Measurements from ENCODE around the gene NELFB. TPM values are rescaled to one million over a fixed set of nuclear protein-coding genes. Genes with fewer than 3 reads are reported as not detected.

NELFB gene
- total RNA-seq, 4 donors from 2014 or later, result 29.8 to 39.1 (median 32.4) TPM

DNA sequence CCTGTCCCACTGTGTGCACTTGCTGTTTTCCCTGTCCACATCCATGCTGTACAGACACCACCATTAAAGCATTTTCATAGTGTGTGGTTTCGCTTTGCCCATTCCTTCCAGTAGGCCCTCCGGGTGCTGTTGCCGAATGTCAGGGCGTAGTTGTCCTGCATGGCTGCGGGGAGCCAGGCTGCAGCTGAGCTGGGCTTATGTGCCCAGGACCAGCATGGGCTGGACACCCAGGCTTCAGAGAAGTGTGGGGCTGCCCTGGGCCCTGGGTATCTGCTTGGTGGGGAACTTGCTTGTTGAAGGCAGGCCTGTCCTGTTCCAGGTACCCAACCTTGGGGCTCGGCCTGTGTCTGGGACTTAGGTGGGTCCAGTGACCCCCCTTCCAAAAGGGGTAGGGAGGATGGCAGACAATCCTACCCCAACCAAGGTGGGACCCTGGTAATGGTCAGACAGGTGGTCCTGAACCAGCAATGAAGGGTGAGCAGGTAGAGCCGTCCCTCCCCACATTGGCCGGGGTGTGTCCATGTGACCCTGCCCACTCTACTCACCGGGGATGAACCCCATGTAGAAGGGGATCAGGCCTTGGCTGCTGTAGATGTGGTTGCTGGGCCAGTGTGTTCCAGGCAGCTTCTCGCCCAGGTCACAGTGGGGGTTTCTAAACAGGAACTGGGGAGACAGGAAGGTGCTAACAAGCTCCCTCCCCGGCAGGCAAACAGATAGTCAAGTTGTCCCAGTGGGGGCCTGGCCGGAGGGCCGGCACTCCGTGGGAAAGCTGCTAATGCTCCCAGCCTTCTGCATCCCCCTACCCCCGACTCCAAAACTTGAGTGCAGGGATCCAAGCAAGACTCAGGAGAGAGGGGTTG lies 11.3 kb upstream of the NELFB start:
- no peak for DNase-seq
- Histone ChIP-seq H3K27me3 (no peaks in the 10 kb centered on the region), H3K4me1 (peaks cover 8 to 23% of the 10 kb centered on the region in 2 donors), H3K4me3 (replicated peaks in 1 of 3) (no peak overlapping the region), H3K27ac (no peak overlapping the region), H3K36me3 (peaks cover 16 to 18% of the 10 kb centered on the region in 2 donors), H3K9me3 (no peaks in the 10 kb centered on the region)
- 74 to 82% methylated on average over 13 to 14 of the region's 15 CpGs for WGBS, 2 donors
- intact Hi-C loops (cut with DNase I), result no loop called here
- TF ChIP-seq, protein P1, sequence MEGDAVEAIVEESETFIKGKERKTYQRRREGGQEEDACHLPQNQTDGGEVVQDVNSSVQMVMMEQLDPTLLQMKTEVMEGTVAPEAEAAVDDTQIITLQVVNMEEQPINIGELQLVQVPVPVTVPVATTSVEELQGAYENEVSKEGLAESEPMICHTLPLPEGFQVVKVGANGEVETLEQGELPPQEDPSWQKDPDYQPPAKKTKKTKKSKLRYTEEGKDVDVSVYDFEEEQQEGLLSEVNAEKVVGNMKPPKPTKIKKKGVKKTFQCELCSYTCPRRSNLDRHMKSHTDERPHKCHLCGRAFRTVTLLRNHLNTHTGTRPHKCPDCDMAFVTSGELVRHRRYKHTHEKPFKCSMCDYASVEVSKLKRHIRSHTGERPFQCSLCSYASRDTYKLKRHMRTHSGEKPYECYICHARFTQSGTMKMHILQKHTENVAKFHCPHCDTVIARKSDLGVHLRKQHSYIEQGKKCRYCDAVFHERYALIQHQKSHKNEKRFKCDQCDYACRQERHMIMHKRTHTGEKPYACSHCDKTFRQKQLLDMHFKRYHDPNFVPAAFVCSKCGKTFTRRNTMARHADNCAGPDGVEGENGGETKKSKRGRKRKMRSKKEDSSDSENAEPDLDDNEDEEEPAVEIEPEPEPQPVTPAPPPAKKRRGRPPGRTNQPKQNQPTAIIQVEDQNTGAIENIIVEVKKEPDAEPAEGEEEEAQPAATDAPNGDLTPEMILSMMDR (IDR thresholded peaks at IDR 0.05), result no peak
- no peak for TF ChIP-seq POLR2A (IDR thresholded peaks at IDR 0.05)

DNA sequence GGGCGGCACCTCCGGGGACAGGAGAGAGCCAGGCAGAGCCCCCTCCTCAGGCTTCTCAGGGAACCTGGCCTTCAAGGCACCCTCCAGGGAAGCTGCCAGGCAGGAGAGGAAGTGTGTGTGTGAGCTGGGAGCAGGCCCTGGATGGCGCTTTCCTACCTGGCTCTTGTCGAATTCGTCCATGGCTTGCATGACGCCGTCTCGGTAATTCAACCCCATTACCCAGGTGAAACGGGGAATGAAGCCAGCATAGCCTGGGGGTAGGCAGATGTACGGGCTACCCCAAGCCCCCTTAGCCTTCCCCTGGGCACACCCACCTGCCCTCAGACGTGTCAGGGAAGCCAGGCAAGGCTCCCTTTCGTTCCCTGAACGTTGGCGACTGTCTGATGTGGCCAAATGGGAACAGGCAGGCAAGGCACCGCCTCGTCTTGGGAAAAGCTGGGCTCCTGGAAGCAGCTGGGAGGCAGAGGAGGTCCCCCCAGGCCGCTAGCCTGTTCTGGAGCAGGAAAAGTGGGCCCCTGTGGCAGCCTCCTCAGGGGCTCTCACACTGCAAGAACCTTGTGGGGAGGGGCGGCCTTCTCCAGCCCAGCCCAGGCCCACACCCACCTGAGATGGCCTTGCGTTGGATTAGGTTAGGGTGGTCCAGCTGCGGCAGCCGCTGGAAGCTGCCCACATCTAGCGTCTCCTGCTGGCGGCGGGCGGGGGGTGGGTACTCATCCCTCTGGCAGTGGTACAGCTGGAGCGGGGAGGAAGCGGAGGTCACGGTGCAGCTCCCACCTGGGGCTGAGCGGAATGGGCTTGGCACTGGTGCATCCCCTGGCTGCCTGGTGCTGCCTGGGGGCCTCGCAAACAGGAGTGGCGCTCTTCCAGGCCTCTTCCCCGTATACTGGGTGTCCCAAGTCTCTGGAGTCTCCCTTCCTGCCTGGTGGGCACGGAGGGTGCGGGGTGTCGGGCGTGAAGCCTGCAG lies 10.4 kb upstream of the NELFB start:
- H3K4me1 ChIP-seq, result peaks cover 8 to 14% of the 10 kb centered on the region in 2 donors
- intact Hi-C loops (cut with DNase I), result no loop called here
- TF ChIP-seq POLR2A (IDR thresholded peaks at IDR 0.05), result no peak
- TF ChIP-seq, protein P1 (IDR thresholded peaks at IDR 0.05), result no peak
- H3K27ac ChIP-seq, result no peak overlapping the region
- H3K27me3 ChIP-seq, result no peaks in the 10 kb centered on the region
- peak in 1 of 2 donors; percentile 27 for DNase-seq
- H3K36me3 ChIP-seq, result peaks cover 16 to 18% of the 10 kb centered on the region in 2 donors
- 50 to 73% methylated on average over 12 to 25 of the region's 36 CpGs for WGBS, 2 donors
- no peaks in the 10 kb centered on the region for H3K9me3 ChIP-seq
- no peak overlapping the region for H3K4me3 ChIP-seq (replicated peaks in 1 of 3)

DNA sequence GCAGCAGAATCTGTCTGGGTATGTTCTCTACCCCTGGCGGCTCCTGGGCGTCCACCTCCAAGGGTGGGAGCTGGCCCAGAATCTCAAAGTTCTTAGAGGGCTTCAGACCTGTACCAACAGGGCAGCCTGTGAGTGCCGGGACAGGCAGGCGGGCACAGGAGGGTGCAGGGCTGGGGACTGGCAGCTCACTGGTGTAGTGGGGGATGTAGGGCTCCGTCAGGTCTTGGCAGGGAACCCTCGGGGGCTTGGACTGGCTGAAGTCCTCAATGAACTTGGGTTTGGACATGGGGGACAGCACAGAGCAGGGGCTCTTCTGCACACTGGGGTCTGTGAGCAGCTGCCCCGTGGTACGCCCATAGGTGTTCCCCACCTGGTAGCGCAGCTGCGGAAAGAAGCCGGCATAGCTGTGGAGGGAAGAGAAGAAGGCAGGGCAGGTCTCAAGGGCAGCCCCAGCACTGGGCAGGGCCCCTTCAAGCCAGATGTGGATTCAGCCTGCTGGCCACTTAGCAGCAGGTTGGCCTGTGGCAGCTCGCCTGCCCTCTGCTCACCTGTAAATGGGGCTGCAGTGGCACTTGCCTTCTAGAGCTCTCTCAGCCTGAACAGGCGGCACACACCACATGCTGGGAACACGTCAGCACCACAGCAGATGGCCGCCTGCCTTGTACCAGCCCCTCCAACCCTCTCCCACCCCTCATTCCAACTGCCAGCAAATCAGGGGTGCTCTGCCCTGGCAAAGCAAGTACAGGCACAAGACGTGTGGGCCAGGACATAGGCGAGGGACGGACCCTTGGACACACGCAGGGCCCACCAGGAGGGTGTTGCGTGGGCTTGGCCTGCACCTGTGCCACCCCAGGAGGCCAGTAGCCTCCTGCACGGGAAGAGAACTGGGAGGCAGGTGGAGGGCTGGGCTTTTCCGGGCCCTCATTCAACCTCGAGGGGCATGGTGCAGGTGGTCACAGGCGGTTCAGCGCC lies 9.4 kb upstream of the NELFB start:
- Histone ChIP-seq H3K27me3 (no peaks in the 10 kb centered on the region), H3K27ac (no peak overlapping the region), H3K9me3 (no peaks in the 10 kb centered on the region), H3K4me3 (replicated peaks in 1 of 3) (no peak overlapping the region), H3K4me1 (peaks cover 8 to 12% of the 10 kb centered on the region in 2 donors), H3K36me3 (peaks cover 16 to 18% of the 10 kb centered on the region in 2 donors)
- DNase-seq, result no peak
- intact Hi-C loops (cut with DNase I), result no loop called here
- TF ChIP-seq POLR2A (IDR thresholded peaks at IDR 0.05), result no peak
- TF ChIP-seq, protein P1 (IDR thresholded peaks at IDR 0.05), result no peak
- WGBS, 2 donors, result 89 to 93% methylated on average over 14 of the region's 25 CpGs

DNA sequence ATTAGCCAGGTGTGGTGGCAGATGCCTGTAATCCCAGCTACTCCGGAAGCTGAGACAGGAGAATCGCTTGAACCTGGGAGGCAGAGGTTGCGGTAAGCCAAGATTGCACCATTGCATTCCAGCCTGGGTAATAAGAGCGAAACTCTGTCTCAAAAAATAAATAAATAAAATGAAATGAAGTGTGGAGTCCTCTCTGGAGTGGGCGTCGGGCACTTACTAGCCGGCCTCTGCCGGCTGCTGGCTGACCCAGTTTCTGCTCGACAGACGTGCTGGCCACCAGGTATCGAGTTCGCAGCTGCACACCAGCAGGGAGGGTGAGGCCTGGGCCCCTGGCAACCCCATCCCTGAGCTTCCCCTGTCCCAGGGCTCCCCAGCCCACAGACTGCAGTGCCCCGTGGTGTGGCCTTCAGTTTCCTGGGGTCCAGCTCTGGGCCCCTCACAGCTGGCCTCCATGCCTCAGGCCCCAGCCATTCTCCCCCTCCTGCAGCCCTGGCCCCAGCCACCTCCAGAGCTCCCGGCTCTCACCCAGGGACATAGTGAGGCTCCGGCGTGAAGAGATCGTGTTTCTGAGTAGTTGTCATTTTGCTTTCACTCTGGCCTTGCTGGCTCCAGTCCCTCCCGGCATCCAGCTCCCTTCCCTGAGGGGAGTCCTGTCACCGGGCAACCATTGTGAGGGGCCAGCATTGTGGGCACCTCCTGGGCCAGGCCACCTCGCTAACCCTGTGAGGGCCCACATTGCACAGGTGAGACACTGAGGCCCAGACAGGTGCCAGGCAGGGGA lies 7.8 kb upstream of the NELFB start:
- peaks cover 4 to 7% of the 10 kb centered on the region in 2 donors for H3K4me1 ChIP-seq
- WGBS, 2 donors, result 50 to 58% methylated on average over 12 to 19 of the region's 20 CpGs
- DNase-seq, result peak; percentile 59 to 71
- H3K9me3 ChIP-seq, result no peaks in the 10 kb centered on the region
- no peaks in the 10 kb centered on the region for H3K27me3 ChIP-seq
- no peak overlapping the region for H3K4me3 ChIP-seq (replicated peaks in 1 of 3)
- H3K27ac ChIP-seq, result no peak overlapping the region
- H3K36me3 ChIP-seq, result peaks cover 12% of the 10 kb centered on the region in 2 donors
- TF ChIP-seq, protein P1 (IDR thresholded peaks at IDR 0.05), result no peak
- no peak for TF ChIP-seq POLR2A (IDR thresholded peaks at IDR 0.05)
- intact Hi-C loops (cut with DNase I), result no loop called here

Measured in thyroid gland (tissue), 4 donors.